ENCODE data around the gene PLCB3.

Gene PLCB3

GRCh38 chr11:64239662-64240434, 11.5 kb upstream of the PLCB3 start:
- TF ChIP-seq CTCF (conservative IDR thresholded peaks at IDR 0.05): no peak
- H3K27ac ChIP-seq: peak overlapping the region; percentile 95

- TF ChIP-seq CTCF (conservative IDR thresholded peaks at IDR 0.05): no peak
- H3K27ac ChIP-seq: peak within 1 kb of the TSS; percentile 95
These were observed 10.7 kb upstream of the PLCB3 start, which contains the start of gene FKBP2 for GRCh38 chr11:64240435-64241240. Gene FKBP2 (plus strand): TSS chr11:64241095. CDS start chr11:64242388, 1,293 bp downstream.

GRCh38 chr11:64241241-64241490, 10.2 kb upstream of the PLCB3 start:
- peak overlapping the region; percentile 95 for H3K27ac ChIP-seq

GRCh38 chr11:64241491-64242374, 9.6 kb upstream of the PLCB3 start:
- TF ChIP-seq CTCF (conservative IDR thresholded peaks at IDR 0.05): peak; percentile 38
- H3K27ac ChIP-seq: peak overlapping the region; percentile 95

More at GRCh38 chr11:64241241-64241490, 10.2 kb upstream of the PLCB3 start:
- no peak for TF ChIP-seq CTCF (conservative IDR thresholded peaks at IDR 0.05)

GRCh38 chr11:64243236-64243854, 8.0 kb upstream of the PLCB3 start:
- TF ChIP-seq CTCF (conservative IDR thresholded peaks at IDR 0.05): no peak; the same call in 1 of the 2 replicates

GRCh38 chr11:64244107-64244506, 7.2 kb upstream of the PLCB3 start:
- H3K27ac ChIP-seq: peak overlapping the region; percentile 95
- no peak for TF ChIP-seq CTCF (conservative IDR thresholded peaks at IDR 0.05)

More at GRCh38 chr11:64243236-64243854, 8.0 kb upstream of the PLCB3 start:
- peak overlapping the region; percentile 95 for H3K27ac ChIP-seq

Data from VCaP (cell line).